HCT116 (cell line): Measurements from ENCODE around the gene LRSAM1.
A peak's percentile ranks its signal among the peaks of the same experiment; 100 is the strongest.

ENCODE experiments used
- POLR2A ChIP-seq: IDR thresholded peaks from 2 replicates; pipeline ENCODE4 v1.7.0; 2011; ENCODE audit warnings: borderline replicate concordance; ENCODE audit not compliant: insufficient read depth, insufficient read length; ENCODE audit errors: extremely low read depth
- POLR2AphosphoS5 ChIP-seq: IDR thresholded peaks from 2 replicates; pipeline ENCODE4 v1.6.1; 2011; ENCODE audit warnings: mild to moderate bottlenecking, low read depth, low read length, moderate library complexity
- RAD21 ChIP-seq: IDR thresholded peaks from 2 replicates; pipeline ENCODE4 v1.6.1; 2012; ENCODE audit warnings: low read depth, mild to moderate bottlenecking
- TF ChIP-seq, protein P1 (sequence below), 3 experiments: fragments of 200-600 bp in 1 of 3; sonication (generic) in 1 of 3; IDR thresholded peaks in 2 of 3; conservative IDR thresholded peaks in 1 of 3; 2 replicates each; pipeline ENCODE4 v1.5.1; 2012 to 2017; ENCODE audit warnings: low read depth in 2 of 3, low read length in 2 of 3, antibody characterized with exemption in 1 of 3, borderline replicate concordance in 1 of 3, control low read depth in 1 of 3, mild to moderate bottlenecking in 1 of 3, mixed read lengths in 1 of 3, mixed run types in 1 of 3, moderate library complexity in 1 of 3; ENCODE audit not compliant: insufficient read depth in 1 of 3

DNA sequence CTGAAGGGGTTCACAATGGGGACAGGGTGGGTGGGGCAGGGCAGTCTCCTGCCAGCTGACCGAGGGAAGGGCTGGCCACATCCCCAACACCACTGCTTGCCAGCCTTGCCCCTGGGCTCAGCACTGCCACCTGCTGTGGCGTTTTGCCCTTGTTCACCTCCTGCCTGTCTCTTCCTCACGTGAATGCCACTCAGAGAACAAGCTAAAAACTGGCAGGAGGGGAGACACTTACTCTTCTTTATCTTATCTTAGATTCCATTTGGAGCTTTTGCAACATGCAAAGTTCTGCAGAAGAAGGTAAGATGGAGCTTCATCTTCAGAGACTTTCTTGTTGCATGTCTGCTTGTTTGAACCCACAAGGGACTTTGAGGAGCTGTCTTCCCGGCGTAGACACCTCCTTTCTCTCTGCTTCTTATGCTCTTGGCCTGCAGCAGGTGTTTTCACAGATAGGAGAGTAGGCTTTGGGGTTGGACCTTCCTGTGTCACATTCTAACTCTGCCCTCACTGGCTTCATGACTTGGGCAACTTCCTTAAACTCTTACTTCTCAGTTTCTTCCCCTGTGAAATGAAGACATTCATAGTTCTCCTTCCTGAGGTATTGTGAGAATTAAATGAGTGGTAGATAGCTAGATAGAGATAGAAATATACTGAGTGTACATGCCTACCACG is 4.1 kb downstream of the LRSAM1 start:
- TF ChIP-seq, protein P1, sequence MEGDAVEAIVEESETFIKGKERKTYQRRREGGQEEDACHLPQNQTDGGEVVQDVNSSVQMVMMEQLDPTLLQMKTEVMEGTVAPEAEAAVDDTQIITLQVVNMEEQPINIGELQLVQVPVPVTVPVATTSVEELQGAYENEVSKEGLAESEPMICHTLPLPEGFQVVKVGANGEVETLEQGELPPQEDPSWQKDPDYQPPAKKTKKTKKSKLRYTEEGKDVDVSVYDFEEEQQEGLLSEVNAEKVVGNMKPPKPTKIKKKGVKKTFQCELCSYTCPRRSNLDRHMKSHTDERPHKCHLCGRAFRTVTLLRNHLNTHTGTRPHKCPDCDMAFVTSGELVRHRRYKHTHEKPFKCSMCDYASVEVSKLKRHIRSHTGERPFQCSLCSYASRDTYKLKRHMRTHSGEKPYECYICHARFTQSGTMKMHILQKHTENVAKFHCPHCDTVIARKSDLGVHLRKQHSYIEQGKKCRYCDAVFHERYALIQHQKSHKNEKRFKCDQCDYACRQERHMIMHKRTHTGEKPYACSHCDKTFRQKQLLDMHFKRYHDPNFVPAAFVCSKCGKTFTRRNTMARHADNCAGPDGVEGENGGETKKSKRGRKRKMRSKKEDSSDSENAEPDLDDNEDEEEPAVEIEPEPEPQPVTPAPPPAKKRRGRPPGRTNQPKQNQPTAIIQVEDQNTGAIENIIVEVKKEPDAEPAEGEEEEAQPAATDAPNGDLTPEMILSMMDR (IDR thresholded peaks at IDR 0.05 in 2 of 3, conservative IDR thresholded peaks at IDR 0.05 in 1 of 3; ENCODE audit: borderline replicate concordance in 1 of 3, insufficient read depth in 1 of 3, low read depth in 2 of 3, low read length in 2 of 3) = peak in 2 of 3 experiments; percentile 54 to 69; a peak in 4 of 6 replicates
- TF ChIP-seq POLR2A (no peak), POLR2AphosphoS5 (no peak), RAD21 (no peak)
